SKM-1 treated with dmso at 0.1 percent for 144 hours (cell line): ENCODE measurements around the gene OLFML2A.
"Not testable (repeated sequence)": the region's sequence is repeated elsewhere in the genome, so short reads cannot be mapped to it uniquely, and the experiment has no call there.

Source experiments
- DNase-seq: peaks from one replicate; lab custom pipeline; 2025; ENCODE audit not compliant: unreplicated experiment; lab: John Stamatoyannopoulos, UW

Gene OLFML2A

DNA sequence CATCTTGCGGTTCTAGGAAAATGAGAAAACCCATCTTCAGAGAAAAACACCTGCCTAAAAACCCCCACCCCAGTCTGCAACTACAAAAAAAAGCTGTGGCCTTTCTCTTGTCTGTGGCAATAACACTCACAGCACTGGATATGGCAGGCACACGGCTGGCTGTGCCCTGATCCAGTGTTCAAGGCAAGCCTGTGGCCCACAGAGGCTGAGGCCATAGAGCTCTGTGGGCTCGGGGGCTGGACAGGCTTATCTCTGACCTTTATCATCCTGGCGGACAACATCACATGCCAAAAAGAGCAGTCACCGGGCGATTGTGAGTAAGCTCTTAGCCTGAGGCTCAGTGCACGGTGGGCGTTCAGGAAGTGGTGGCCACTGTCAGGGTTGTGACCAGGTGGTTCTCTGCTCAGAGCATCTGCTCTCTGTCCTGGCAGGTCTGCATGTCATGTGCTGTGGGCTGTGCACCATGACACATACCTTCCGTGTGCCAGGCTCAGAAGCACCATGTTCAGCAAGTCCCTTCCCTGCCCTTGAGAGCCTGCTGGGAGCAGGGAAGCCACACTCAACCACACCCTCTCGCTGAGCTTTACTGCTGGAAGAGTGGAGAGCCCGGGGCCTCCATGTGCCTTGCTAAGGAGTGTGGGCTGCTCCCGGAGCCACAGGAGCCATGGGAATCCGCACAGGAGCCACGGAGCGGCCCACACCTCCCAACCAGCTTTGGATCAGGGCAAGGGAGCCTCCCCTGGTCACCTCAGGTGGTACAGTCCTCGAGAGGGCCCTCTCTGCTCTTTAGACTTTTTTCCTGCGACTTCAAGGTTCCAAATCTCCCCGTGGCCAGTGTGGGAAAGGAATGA lies 41.7 kb downstream of the OLFML2A start:
- DNase-seq = peak; percentile 47

DNA sequence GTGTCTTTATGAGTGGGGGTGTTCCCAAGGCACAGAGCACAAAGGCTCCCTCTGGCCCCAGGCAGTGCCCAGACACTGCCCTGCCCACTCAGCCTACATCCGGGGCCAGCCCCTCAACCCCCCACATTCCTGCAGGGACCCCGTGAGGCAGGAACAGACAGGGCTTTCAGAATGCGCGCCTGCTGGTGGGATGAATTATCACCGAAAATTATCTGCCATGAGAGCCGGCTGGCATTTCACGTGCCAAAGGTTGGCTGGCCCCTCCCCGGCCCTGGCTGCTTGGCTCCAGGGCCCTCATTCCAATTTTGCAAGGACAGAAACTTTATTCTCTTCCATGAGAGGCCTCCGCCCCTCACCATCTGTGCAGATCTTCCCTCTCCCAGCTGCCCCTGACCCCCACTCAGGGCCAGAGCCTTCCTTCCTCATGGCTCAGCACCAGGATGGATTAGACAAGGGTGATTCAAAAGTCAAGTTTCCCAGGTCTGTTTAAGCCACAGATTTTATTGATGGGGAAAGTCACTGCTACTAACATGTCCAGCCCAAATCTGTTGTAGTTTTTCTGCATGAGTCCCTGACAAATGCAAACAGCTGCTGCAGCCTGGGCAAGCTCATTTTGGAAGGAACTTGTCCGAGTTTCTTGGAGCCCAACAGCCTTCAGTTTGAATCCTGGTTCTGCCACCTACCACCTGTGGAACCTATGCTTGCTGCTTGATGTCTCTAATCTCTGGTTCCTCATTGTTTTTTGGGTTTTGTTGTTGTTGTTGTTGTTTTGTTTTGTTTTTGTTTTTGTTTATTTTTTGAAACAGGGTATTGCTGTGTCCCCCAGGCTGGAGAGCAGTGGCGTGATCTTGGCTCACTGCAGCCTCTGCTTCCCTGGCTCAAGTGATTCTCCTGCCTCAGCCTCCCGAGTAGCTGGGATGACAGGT lies 44.0 kb downstream of the OLFML2A start:
- DNase-seq = no peak

- no peak for DNase-seq
Observed at GRCh38 chr9:124828489-124829333, 51.8 kb downstream of the OLFML2A start.

DNA sequence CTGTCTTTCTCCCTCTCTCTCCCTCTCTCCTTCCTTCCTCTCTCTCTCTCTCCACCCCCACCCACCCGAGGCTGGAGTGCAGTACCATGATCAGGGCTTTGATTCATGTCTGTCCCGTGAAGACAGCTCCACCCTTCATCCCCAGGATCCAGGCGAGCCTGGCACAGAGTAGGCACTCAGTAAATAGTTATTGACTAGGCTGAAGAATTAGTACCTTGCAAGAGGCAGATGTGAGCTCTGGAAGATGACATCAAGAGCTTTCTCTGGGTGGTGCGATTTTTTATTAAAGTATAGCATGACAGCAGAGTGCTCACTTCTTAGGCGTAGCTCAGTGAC lies 52.4 kb downstream of the OLFML2A start:
- DNase-seq = no peak

- no peak for DNase-seq
Observed at GRCh38 chr9:124830593-124830992, 53.7 kb downstream of the OLFML2A start.

DNA sequence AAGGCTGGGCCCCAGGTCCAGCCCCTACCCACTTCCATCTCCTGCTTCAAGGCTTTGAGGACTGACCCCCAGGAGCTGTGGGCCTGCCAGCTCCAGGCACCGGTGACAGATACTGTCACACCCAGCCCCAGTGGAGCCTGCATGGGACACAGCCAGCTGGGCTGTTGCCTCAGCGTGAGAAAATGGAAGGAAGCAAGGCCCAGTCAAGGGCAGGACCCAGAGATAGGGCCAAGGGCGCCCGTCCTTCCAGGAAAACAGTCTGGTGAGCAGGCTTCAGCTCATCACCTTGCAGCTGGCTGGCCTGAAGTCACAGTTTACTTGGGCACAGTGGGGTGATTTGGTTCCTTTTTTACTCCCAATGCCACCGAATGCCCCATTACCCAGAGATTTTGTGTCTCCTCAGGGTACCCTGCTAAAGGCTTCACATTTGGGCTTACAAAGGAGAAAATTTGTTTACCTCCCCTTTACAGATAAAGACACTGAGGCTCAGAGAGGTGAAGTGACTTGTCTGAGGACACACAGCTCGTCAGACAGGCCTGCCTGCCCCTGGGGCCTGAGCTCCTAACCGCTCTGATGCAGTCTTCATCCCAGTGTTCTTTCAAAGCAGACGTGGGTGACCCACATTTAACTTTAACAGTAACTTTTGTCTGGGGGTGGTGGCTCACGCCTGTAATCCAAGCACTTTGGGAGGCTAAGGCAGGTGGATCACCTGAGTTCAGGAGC lies 54.9 kb downstream of the OLFML2A start:
- no peak for DNase-seq

DNA sequence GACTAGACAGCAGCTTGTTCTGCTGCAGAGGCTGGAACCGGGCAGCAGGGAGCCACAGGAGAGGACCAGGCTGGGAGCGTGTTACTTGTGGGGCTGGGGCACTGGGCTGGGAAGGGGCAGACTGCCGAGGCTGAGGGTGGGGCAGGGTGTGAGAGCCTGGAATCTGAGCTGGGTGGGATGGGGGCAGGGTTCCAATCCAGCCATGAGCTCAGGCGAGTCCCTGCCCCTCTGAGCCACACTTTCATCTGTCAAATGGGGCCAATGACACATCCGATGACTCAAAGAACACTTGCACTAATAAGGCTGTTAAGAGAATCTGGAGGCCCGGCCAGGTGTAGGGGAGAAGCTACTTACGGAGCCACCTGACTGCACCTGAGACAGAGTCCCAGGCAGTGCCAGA lies 57.7 kb downstream of the OLFML2A start:
- DNase-seq = no peak

- DNase-seq = no peak
Observed at GRCh38 chr9:124835026-124835557, 58.2 kb downstream of the OLFML2A start.

DNA sequence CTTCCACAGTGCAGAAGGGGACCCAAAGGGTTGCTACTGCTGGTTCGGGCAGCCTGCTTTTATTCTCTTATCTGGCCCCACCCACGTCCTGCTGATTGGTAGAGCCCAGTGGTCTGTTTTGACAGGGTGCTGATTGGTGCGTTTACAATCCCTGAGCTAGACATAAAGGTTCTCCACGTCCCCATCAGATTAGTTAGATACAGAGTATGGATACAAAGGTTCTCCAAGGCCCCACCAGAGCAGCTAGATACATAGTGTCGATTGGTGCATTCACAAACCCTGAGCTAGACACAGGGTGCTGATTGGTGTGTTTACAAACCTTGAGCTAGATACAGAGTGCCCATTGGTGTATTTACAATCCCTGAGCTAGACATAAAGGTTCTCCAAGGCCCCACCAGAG lies 61.2 kb downstream of the OLFML2A start:
- not testable (repeated sequence) for DNase-seq

DNA sequence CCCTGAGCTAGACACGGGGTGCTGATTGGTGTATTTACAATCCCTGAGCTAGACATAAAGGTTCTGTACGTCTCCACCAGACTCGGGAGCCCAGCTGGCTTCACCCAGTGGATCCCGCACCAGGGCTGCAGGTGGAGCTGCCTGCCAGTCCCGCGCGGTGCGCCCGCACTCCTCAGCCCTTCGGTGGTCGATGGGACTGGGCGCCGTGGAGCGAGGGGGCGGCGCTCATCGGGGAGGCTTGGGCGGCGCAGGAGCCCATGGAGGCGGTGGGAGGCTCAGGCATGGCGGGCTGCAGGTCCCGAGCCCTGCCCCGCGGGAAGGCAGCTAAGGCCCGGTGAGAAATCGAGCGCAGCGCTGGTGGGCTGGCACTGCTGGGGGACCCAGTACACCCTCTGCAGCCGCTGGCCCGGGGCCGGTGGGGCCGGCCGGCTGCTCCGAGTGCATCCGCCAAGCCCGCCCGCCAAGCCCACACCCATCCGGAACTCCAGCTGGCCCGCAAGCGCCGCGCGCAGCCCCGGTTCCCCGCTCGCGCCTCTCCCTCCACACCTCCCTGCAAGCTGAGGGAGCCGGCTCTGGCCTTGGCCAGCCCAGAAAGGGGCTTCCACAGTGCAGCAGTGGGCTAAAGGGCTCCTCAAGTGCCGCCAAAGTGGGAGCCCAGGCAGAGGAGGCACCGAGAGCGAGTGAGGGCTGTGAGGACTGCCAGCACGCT lies 61.8 kb downstream of the OLFML2A start:
- DNase-seq = not testable (repeated sequence)

DNA sequence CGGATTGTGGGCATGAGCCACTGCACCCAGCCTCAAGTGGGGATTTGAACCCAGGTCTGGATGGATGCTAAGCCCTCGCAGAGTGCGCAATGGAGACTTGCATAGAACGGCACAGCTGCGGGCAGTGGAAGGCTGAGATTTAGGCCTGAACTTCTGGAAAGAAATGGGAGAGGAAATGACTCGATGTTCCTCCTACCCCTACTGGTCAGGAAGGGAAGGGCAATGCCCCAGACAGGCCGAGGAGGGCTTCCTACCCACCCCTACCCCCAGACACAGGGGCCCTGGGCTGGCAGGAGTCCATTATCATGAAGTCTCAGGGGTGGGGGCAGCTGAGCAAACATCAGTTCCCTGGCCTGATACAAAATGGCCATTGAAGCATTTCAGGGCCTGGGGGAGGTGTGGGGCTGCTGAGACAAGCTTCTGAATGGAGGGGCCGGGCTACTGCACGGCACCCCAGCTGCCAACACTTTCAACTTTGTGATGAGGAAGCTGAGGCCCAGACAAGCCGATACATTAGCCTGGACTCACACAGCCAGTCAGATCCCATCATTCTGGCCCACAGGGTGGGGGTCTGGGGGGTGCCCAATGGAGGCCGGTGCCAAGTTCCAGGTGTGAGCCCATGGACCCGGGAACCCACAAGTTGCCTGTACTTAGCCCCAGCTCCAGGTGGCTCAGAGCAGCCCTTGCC lies 62.8 kb downstream of the OLFML2A start:
- no peak for DNase-seq

DNA sequence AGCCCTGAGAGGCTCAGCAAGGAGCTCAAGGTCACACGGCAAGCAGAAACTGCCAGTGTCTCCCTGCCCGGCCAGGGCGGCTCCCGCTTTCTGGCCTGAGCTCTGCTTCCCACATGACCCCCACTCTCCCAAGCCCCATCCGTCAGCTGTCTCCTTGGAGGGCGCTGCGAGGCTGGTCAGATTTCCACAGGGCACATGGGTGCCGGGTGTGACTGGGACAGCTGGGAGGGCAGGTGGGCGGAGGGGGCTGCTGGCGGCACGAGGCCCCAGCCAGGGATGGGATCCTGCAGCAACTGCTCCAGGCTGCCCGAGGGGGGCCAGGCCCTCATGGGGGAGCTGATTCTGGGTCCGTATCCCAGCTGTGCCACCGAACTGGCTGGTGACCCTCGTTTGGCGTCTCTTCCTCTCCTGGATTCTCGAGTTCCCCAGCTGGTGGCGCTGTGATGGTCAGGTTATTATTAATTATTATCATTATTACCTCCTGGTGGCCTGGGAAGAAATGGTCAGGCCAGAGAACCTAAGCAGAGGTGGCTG lies 63.4 kb downstream of the OLFML2A start:
- DNase-seq = no peak

GRCh38 chr9:124841075-124841821 lies 64.3 kb downstream of the OLFML2A start:
- DNase-seq = no peak

DNA sequence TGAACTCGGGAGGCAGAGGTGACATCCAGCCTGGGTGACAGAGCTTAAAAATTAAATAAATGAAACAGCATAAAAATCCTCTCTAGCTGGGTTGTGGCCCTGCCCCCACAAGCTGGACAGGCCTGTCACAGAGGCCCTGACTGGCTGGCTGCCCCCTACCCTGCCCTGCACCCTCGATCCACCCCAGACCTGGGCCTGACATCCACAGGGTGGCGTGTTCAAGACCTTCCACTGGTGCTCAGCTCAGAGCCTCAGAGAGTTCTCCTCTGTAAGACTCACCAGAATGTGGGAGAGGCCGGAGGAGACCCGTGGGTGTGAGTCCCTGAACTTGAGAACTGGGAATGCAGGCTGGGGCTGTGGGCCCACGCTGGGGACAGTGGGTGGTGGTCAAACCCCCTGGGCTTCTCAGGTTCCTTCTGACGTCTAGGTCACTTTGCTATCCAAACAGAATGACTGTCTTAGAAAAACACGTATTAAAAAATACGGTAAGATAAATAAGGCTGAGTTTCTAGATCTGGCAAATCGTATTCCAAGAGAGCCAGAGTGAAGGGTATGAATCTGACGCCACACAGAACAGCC lies 66.6 kb downstream of the OLFML2A start:
- DNase-seq = no peak

- no peak for DNase-seq
Observed at GRCh38 chr9:124844291-124844690, 67.4 kb downstream of the OLFML2A start.

- DNase-seq = not testable (repeated sequence)
Observed at GRCh38 chr9:124846467-124846866, 69.5 kb downstream of the OLFML2A start.

GRCh38 chr9:124846969-124847368 lies 70.0 kb downstream of the OLFML2A start:
- DNase-seq = no peak

DNA sequence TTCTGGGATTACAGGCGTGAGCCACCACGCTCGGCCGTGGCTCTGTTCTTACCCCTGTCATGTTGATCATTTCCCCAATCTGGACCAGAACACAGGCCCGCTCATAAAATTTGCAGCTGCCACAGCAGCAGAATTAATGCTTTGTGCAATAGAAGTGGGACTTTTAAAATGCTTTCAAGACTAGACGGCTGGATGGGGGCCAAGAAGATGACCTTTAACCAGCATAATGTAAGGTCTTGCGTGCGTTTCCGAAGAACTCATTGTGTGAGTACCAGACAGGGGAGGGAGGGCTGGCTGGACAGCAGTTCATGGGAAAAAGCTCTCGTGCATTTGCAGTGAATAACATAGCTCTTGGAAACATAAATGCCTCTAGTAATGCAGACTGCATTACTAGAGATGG lies 72.9 kb downstream of the OLFML2A start:
- no peak for DNase-seq
